Ishikawa (cell line): ENCODE results near the gene RAB14.

ENCODE experiments used
- CEBPB ChIP-seq: IDR thresholded peaks from 2 replicates; pipeline ENCODE4 v1.6.1; 2012
- CREB1 ChIP-seq: IDR thresholded peaks from 2 replicates; pipeline ENCODE4 v1.6.1; 2012; ENCODE audit warnings: low read depth
- EGR1 ChIP-seq: IDR thresholded peaks from 2 replicates; pipeline ENCODE4 v1.6.1; 2012
- EP300 ChIP-seq: IDR thresholded peaks from 2 replicates; pipeline ENCODE4 v1.6.1; 2012; ENCODE audit warnings: borderline replicate concordance
- FOXM1 ChIP-seq: IDR thresholded peaks from 2 replicates; pipeline ENCODE4 v1.6.1; 2012; ENCODE audit warnings: low read depth, borderline replicate concordance
- MAX ChIP-seq: IDR thresholded peaks from 2 replicates; pipeline ENCODE4 v1.6.1; 2012
- NFIC ChIP-seq: IDR thresholded peaks from 2 replicates; pipeline ENCODE4 v1.6.1; 2012
- RAD21 ChIP-seq: IDR thresholded peaks from 2 replicates; pipeline ENCODE4 v1.6.1; 2012; ENCODE audit warnings: low read depth
- TAF1 ChIP-seq: IDR thresholded peaks from 2 replicates; pipeline ENCODE4 v1.6.1; 2012; ENCODE audit warnings: low read depth, mild to moderate bottlenecking
- TCF12 ChIP-seq: IDR thresholded peaks from 2 replicates; pipeline ENCODE4 v1.6.1; 2012; ENCODE audit warnings: low read depth
- TEAD4 ChIP-seq: IDR thresholded peaks from 2 replicates; pipeline ENCODE4 v1.6.1; 2012
- YY1 ChIP-seq: IDR thresholded peaks from 2 replicates; pipeline ENCODE4 v1.6.1; 2012; ENCODE audit warnings: low read depth
- ZBTB7A ChIP-seq: IDR thresholded peaks from 2 replicates; pipeline ENCODE4 v1.6.1; 2012; ENCODE audit warnings: low read depth
- TF ChIP-seq, protein P1 (sequence below): IDR thresholded peaks from 2 replicates; pipeline ENCODE4 v1.6.1; 2012; ENCODE audit warnings: low read depth, mild to moderate bottlenecking
- TF ChIP-seq, protein P2 (sequence below): IDR thresholded peaks from 2 replicates; pipeline ENCODE4 v1.6.1; 2012

Gene RAB14

GRCh38 chr9:121192518-121192917 is 9.2 kb downstream of the RAB14 start:
- TF ChIP-seq EGR1 (no peak), FOXM1 (no peak), RAD21 (no peak), TCF12 (no peak), YY1 (no peak), ZBTB7A (no peak)
- TF ChIP-seq, protein P1, sequence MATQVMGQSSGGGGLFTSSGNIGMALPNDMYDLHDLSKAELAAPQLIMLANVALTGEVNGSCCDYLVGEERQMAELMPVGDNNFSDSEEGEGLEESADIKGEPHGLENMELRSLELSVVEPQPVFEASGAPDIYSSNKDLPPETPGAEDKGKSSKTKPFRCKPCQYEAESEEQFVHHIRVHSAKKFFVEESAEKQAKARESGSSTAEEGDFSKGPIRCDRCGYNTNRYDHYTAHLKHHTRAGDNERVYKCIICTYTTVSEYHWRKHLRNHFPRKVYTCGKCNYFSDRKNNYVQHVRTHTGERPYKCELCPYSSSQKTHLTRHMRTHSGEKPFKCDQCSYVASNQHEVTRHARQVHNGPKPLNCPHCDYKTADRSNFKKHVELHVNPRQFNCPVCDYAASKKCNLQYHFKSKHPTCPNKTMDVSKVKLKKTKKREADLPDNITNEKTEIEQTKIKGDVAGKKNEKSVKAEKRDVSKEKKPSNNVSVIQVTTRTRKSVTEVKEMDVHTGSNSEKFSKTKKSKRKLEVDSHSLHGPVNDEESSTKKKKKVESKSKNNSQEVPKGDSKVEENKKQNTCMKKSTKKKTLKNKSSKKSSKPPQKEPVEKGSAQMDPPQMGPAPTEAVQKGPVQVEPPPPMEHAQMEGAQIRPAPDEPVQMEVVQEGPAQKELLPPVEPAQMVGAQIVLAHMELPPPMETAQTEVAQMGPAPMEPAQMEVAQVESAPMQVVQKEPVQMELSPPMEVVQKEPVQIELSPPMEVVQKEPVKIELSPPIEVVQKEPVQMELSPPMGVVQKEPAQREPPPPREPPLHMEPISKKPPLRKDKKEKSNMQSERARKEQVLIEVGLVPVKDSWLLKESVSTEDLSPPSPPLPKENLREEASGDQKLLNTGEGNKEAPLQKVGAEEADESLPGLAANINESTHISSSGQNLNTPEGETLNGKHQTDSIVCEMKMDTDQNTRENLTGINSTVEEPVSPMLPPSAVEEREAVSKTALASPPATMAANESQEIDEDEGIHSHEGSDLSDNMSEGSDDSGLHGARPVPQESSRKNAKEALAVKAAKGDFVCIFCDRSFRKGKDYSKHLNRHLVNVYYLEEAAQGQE = no peak

DNA sequence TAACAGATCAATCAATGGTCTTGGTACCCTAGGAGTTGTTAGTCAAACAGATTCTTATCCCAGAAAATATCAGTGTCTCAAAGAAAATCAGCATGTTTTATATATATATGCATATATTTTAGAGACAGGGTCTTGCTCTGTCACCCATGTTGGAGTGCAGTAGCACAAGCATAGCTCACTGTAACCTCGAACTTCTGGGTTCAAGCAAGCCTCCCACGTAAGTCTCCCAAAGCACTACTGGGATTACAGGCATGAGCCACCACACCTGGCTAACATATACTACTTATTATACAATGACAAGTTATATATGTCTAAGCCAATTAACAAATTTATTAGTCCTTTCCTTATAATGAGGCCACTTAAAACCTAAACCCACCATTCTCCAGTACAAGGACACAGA is 10.4 kb downstream of the RAB14 start:
- no peak for TF ChIP-seq RAD21
- TF ChIP-seq TCF12 = no peak
- no peak for TF ChIP-seq YY1

DNA sequence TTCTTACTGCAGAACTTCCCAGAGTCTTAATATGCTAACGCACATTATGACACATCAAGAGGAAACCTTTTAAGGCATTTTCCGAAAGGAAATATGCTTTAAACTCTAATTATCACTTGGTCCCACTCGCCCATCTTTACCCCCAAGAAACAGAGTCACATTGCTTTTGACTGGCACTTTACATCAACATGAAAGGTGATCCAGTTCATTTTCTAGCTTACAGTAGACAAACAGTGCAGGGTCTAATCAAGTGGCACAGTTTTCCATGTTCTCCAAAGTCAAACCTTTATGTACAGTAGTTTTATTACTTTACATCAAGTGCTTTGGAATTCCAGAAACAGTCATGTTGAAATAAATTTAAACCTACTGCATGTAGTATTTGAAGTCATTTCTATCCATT is 12.0 kb downstream of the RAB14 start:
- TF ChIP-seq CREB1 (no peak), RAD21 (no peak), TEAD4 (no peak), YY1 (no peak), EP300 (no peak)
- TF ChIP-seq, protein P2, sequence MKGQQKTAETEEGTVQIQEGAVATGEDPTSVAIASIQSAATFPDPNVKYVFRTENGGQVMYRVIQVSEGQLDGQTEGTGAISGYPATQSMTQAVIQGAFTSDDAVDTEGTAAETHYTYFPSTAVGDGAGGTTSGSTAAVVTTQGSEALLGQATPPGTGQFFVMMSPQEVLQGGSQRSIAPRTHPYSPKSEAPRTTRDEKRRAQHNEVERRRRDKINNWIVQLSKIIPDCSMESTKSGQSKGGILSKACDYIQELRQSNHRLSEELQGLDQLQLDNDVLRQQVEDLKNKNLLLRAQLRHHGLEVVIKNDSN = no peak

DNA sequence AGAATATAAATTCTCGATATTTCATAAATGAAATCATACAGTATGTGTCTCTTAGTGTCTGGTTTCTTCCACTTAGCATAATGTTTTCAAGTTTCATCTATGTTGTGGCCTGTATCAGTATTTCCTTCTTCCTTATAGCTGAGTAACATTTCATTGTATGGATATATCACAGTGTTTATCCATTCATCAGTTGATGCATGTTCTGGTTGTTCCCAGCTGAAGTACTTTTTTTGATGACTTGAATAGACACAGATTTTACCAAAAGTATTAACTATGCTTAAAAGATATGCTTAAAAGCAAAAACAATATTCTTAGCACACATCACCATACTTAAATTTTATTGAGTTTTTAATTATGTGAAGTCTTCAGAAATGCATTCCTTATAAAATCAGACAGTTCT is 12.7 kb downstream of the RAB14 start:
- TF ChIP-seq, protein P2 = no peak
- TF ChIP-seq EGR1 (no peak), TCF12 (no peak), CREB1 (no peak), CEBPB (no peak), ZBTB7A (no peak), MAX (no peak), EP300 (no peak), RAD21 (no peak), YY1 (no peak), NFIC (no peak), TEAD4 (no peak), FOXM1 (no peak), TAF1 (no peak)
- TF ChIP-seq, protein P1 = no peak

DNA sequence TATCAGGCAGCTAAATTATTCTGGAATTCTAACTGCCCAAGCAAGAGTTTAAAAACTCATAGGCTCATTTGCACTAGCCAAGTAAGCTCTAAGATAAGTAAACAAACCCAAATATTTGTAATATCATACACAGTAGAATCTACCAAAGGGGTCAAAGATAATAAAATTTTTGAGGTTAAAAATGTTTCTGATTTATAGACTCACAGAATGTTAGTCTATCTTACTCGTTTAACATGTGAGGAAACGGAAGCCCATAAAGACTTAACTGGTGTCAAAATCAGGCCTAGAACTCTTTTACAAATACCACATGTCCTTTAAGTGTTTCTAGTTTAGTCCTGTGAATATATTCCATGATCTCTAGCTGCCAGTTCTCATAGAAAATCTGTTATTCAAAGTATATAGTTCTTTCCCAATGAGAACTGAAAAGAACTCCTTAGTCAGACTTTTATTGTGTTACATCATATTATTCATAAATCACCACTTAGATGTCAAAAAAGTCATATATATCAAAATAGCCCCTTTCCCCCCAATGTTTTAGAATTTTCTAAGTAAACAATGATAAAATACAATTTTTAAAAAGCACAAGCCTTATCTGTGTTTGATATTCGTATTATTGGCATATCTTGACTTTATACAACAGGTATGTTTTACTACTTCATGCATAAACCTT is 13.9 kb downstream of the RAB14 start:
- no peak for TF ChIP-seq MAX
- no peak for TF ChIP-seq YY1
- TF ChIP-seq RAD21 = no peak
- TF ChIP-seq EGR1 = no peak
- TF ChIP-seq CREB1 = no peak
- TF ChIP-seq ZBTB7A = no peak
- no peak for TF ChIP-seq FOXM1
- TF ChIP-seq, protein P2 = no peak
- no peak for TF ChIP-seq TAF1
- TF ChIP-seq TEAD4 = no peak
- no peak for TF ChIP-seq EP300
- no peak for TF ChIP-seq TCF12
